HG03103 (cell line): ENCODE results near the gene LRP3.

Source experiments
- ATAC-seq: cut with Tn5 transposase; IDR thresholded peaks from one replicate; pipeline ENCODE4 v1.9.1; 2021; ENCODE audit warnings: low read depth; ENCODE audit not compliant: unreplicated experiment

Gene LRP3

GRCh38 chr19:33235269-33235995 is 41.3 kb downstream of the LRP3 start:
- ATAC-seq = peak; percentile 91

DNA sequence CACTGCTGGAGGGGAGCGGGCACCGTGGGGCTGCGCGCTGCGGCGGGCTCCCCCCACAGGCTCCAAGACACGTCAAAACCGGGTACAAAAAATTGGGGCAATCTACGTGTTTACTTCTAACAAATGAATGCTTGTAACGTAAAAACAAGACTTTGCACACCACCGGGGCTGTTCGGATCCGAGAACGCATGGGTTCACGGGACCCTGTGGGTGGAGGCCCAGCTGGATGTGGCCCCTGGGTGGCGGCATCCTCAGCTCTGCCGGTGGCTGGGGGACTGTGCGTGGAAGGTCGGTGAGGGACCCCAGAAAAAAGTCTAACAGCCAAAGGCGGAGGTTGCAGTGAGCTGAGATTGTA is 41.8 kb downstream of the LRP3 start:
- ATAC-seq = no peak

- ATAC-seq = no peak
These were observed 42.7 kb downstream of the LRP3 start for GRCh38 chr19:33236696-33237390.

- ATAC-seq = no peak
These were observed 44.5 kb downstream of the LRP3 start for GRCh38 chr19:33238481-33239149.

DNA sequence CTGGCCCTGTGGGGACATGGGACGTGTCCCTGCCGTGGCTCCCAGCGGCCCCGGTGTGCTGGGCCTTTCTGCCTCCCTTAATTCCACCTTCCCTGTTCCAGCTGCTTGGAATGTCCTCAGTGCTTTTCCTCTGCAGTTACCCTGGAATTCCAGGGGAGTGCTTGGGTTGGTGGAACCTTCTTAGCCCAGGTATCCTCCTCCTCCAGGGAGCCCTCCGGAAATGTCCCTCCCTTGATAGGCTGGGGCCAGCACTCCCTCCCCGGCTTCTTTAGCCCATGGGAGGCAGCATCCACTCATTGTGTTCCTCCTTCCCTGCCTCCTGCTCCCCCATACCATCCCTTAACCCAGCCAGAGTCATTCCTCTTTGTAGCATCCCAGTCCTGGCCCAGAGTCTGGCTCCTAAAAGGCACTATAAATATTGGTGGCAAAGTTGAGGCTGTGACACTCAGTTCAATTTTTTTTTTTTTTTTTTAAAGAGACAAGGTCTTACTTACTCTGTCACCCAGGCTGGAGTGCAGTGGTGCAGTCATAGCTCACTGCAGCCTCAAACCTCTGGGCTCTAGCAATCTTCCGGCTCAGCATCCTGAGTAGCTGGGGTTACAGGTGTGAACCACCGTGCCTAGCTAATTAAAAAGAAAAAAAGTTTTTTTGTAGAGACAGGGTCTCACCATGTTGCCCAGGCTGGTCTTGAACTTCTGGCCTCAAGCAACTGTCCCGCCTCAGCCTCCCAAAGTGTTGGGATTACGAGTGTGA is 45.3 kb downstream of the LRP3 start:
- ATAC-seq = no peak

DNA sequence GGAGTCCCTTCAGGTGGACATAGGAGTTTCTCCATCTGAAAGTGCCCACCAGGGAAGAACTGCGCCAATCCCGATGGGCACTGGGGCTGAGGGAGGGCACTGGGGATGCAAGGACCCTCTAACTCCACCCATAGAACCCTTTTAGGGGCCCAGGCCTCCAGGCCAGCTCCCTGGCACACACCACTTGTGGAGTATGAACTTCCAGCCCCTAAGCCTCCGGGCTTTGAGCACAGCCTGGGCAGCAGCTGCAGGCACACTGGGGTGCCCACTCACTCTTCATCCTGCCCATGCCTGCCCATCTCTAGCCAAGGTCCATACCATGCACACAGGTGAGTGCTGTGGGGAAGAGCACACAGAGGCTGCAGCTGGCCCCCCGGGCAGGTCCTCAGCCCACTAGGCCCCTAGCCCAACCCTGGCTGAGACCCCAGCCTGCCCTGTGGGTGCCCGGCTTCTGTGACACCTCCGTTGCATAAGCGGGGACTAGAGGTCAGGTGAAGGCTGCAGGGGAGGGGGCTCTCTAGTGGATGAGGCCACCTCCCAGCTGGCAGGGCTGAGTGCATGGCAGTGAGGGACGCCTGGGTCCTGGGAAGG is 46.1 kb downstream of the LRP3 start:
- ATAC-seq = no peak

- no peak for ATAC-seq
These were observed 47.0 kb downstream of the LRP3 start for GRCh38 chr19:33241091-33241529.

- no peak for ATAC-seq
These were observed 47.5 kb downstream of the LRP3 start for GRCh38 chr19:33241530-33242101.

- ATAC-seq = no peak
These were observed 48.0 kb downstream of the LRP3 start for GRCh38 chr19:33242131-33242530.

- no peak for ATAC-seq
These were observed 48.8 kb downstream of the LRP3 start for GRCh38 chr19:33242911-33243310.

DNA sequence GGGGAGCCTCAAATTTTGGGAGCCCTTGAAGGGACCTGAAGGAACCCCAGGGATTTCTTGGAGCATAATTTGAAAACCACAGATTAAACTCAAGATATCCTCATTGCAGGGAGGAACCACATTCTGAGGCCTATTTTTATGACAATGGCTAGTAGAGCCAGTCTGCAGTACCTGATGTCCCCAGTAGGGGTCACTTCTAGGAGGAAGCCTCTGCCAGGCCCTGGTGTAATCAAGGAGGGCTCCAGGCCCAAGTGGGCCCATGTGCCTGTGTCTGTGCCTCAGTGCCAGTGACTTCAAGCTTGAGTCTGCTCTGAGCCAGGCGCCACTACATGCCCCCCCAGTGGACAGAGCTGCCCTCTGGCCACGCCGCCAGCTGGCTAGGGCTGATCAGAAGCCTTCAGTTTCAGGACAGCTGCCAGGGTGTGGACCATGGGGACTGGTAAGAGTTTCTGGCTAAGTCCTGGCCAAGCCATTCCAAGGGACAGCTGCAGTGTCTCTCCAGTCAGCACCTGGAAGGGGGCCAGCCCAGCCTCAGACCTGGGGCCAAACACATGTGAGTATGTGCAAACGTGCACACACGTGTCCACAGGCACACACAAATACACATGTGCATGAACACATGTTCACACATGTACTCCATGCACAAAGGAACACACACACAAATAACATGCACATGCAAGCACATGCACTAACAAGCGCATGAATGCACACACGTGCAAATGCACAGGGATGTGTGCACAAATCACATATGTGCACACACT is 52.0 kb downstream of the LRP3 start:
- no peak for ATAC-seq

DNA sequence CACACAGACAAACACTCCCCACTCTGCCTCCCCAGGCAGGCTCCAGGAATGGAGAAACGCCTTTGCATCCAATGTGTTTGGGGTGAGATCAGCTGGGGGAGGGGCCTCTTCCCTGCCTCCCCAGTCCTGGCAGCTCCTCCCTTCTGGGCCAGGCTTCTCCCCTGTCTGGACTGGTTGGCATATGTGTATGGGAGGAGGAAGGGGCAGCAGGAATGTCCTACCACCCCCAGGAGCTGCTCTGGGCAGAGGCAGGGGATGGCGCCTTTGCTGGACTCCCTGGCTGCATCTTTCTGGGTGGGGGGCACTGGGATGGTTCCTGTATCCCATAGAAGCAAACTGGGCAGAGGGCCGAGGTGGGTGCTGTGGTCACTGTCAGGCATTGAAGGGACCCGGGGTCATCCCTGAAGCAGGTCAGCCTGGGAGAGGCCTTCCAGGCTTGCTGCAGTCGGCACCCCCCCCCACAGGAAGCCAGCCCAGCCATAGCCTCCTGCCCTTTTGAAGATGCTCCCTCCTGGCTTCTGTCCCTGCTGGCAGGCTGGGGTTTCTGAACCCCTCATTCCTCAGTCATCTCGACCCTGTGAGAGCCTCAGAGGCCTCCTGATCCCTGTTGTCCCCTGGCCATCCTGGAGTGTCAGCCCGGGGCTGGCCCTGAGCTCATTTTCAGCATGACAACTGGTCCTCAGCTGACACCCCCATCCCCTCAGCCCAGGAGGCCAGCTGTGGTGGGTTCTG is 52.7 kb downstream of the LRP3 start:
- no peak for ATAC-seq

DNA sequence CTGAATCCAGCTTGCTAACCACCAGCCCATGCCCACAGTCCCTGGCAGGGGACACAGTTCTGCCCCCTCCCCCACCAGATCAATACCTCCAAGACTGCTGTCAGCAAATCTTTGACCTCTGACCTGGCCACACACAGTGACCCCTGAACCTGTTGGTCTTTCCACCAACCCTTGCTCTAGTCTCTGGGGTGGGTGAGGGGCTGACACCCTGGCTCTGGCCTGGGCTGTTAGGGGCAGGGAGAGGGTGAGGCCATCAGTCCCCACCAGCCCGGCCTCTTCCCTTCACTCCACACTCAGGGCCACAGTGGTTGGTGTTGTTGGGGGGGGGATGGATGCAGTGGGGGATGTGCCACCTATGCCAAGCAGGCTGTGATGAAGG is 53.3 kb downstream of the LRP3 start:
- ATAC-seq = no peak

DNA sequence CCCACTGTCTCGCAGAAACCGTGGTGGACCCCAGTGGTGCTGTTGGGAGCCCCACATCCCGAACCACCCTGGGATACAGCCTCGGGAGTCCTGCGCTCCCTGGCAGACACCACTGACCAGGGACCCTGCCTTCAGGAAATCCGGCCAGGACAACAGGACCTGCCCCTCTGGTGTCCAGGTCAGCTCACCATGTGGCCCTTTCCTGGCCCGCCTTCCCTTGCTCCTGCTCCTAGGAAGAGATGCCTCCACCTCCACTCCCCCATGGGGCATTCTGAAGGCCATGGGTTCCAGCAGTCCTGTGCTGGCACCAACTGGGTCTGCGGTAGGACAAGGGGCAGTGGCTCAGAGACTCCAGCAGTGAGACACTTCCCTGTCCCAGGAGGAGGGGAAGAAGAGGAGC is 54.0 kb downstream of the LRP3 start:
- no peak for ATAC-seq

- no peak for ATAC-seq
These were observed 54.4 kb downstream of the LRP3 start for GRCh38 chr19:33248553-33248953.

- no peak for ATAC-seq
These were observed 55.0 kb downstream of the LRP3 start for GRCh38 chr19:33248954-33249613.

DNA sequence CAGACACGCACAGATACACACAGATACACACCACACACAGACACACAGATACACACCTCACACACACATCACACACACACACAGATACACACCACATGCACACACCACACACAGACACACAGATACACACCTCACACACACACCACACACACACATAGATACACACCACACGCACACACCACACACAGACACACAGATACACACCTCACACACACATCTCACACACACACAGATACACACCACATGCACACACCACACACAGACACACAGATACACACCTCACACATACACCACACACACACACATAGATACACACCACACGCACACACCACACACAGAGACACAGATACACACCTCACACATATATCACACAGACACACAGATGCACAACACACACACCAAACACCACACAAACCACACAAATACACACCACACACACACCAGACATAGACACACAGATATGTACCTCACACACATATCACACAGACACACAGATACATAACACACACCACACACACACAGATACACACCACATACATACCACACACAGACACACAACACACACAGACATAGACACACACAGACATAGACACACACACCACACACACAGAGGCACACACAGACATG is 55.7 kb downstream of the LRP3 start:
- ATAC-seq = no peak

DNA sequence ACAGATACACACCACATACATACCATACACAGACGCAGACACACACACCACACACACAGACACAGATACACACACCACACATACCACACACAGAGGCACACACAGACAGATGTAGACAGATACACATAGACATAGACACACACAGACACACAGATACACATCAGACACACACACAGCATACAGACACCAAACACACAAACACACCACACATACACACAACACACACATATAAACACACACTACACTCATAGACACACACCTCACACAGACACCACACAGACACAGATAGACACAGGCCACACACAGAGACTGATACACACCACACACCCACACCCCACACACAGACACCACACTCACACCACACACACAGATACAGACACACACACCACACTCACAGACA is 56.4 kb downstream of the LRP3 start:
- ATAC-seq = no peak
